ENCODE data around the gene PRKAR1B. TPM values are rescaled to one million over a fixed set of nuclear protein-coding genes. Genes with fewer than 3 reads are reported as not detected.

PRKAR1B gene
- polyA plus RNA-seq, 1 of the 3 experiments (the other 2 are of a cell fraction), result 63.7 TPM

- Histone ChIP-seq H3K4me1 (ENCODE audit: control insufficient read depth in 1 of 2, insufficient read depth in 2 of 2, low read depth in 1 of 2, low read length in 1 of 2) (no peaks in the 10 kb centered on the region), H3K9ac (no peak overlapping the region), H3K4me3 (ENCODE audit: low read depth in 2 of 2, low read length in 1 of 2) (no peak overlapping the region), H3K27ac (ENCODE audit: low read depth in 2 of 2, low read length in 1 of 2) (no peak overlapping the region), H3K27me3 (ENCODE audit: insufficient read depth) (no peaks in the 10 kb centered on the region), H3K9me3 (no peaks in the 10 kb centered on the region), H3K4me2 (no peak overlapping the region), H4K20me1 (ENCODE audit: insufficient read depth) (no peaks in the 10 kb centered on the region), H3F3A (replicated peaks; ENCODE audit: insufficient read depth) (no peaks in the 10 kb centered on the region), H2AFZ (ENCODE audit: low read depth) (no peak overlapping the region), H3K79me2 (ENCODE audit: insufficient read depth) (no peaks in the 10 kb centered on the region), H3K9me2 (no peaks in the 10 kb centered on the region), H3K36me3 (replicated peaks in 1 of 2; ENCODE audit: control insufficient read depth in 1 of 2, insufficient read depth in 2 of 2, low read length in 1 of 2) (peaks cover 6% of the 10 kb centered on the region in 2 experiments)
- CTCF ChIA-PET, result interaction anchor here (0.6 to 1.1 kb wide), 2 partner anchors 9 to 255 kb away, joined by 3 to 4 read pairs; no protein-coding TSS in a partner anchor
- DNase-seq, result no peak
- 95% methylated on average over 18 of the region's 18 CpGs for WGBS (ENCODE audit: low lambda C conversion rate)
- POLR2A ChIA-PET, result no interaction called here
- TF ChIP-seq GABPA (IDR thresholded peaks at IDR 0.05; ENCODE audit: low read depth) (no peak), TCF12 (IDR thresholded peaks at IDR 0.05) (no peak), EP300 (IDR thresholded peaks at IDR 0.05; ENCODE audit: borderline replicate concordance in 1 of 2, low read depth in 1 of 2, low read length in 1 of 2) (no peak), TAF1 (IDR thresholded peaks at IDR 0.05; ENCODE audit: borderline replicate concordance, low read depth, low read length) (no peak), GATA2 (CRISPR knock-in tag; IDR thresholded peaks at IDR 0.05) (no peak)
These were observed 141.8 kb downstream of the PRKAR1B start for GRCh38 chr7:585229-585711.

GRCh38 chr7:584820-585219, 142.3 kb downstream of the PRKAR1B start:
- H3K27ac ChIP-seq (ENCODE audit: low read depth in 2 of 2, low read length in 1 of 2), result no peak overlapping the region
- H4K20me1 ChIP-seq (ENCODE audit: insufficient read depth), result no peaks in the 10 kb centered on the region
- CTCF ChIA-PET, result interaction anchor here (0.6 kb wide), 1 partner anchor 255 kb away, joined by 3 read pairs; no protein-coding TSS in a partner anchor

More at GRCh38 chr7:584820-585219, 142.3 kb downstream of the PRKAR1B start:
- Histone ChIP-seq H2AFZ (ENCODE audit: low read depth) (no peak overlapping the region), H3K4me1 (ENCODE audit: control insufficient read depth in 1 of 2, insufficient read depth in 2 of 2, low read depth in 1 of 2, low read length in 1 of 2) (no peaks in the 10 kb centered on the region), H3K4me2 (no peak overlapping the region), H3K4me3 (ENCODE audit: low read depth in 2 of 2, low read length in 1 of 2) (no peak overlapping the region), H3K9me3 (no peaks in the 10 kb centered on the region), H3F3A (replicated peaks; ENCODE audit: insufficient read depth) (no peaks in the 10 kb centered on the region), H3K9ac (no peak overlapping the region), H3K9me2 (no peaks in the 10 kb centered on the region), H3K27me3 (ENCODE audit: insufficient read depth) (no peaks in the 10 kb centered on the region), H3K79me2 (ENCODE audit: insufficient read depth) (no peaks in the 10 kb centered on the region), H3K36me3 (replicated peaks in 1 of 2; ENCODE audit: control insufficient read depth in 1 of 2, insufficient read depth in 2 of 2, low read length in 1 of 2) (peaks cover 6% of the 10 kb centered on the region in 2 experiments)
- POLR2A ChIA-PET, result no interaction called here
- no peak for DNase-seq
- TF ChIP-seq NFIC (IDR thresholded peaks at IDR 0.05; ENCODE audit: borderline replicate concordance) (no peak), ZBTB33 (IDR thresholded peaks at IDR 0.05; ENCODE audit: borderline replicate concordance, low read depth) (no peak), EZH2phosphoT487 (IDR thresholded peaks at IDR 0.05; ENCODE audit: borderline replicate concordance, low read depth) (no peak), POLR2AphosphoS5 (IDR thresholded peaks at IDR 0.05; ENCODE audit: low read depth, low read length) (no peak), MAX (IDR thresholded peaks at IDR 0.05; ENCODE audit: low read depth) (no peak), SIN3A (IDR thresholded peaks at IDR 0.05; ENCODE audit: borderline replicate concordance, low read depth, low read length) (no peak), MEF2A (IDR thresholded peaks at IDR 0.05; ENCODE audit: borderline replicate concordance, low read depth) (no peak), FOXJ3 (CRISPR knock-in tag; IDR thresholded peaks at IDR 0.05) (no peak), TAF1 (IDR thresholded peaks at IDR 0.05; ENCODE audit: borderline replicate concordance, low read depth, low read length) (no peak)
- 94% methylated on average over 12 of the region's 12 CpGs for WGBS (ENCODE audit: low lambda C conversion rate)
